OCI-LY7 (cell line): Measurements from ENCODE around the gene UQCC3. TPM values are rescaled to one million over a fixed set of nuclear protein-coding genes. Genes with fewer than 3 reads are reported as not detected.

Experiments used
- BruUV-seq: library from RNA; stranded (reverse); fragments of 400-500 nt; replicated peaks from 2 replicates; lab custom pipeline; 2021; lab: Mats Ljungman, UMichigan
- CTCF ChIA-PET: fragments of 300-600 bp; sonication (Branson Sonifier 250); formaldehyde crosslinking; loops from one replicate; lab custom pipeline; 2022; ENCODE audit warnings: antibody characterized with exemption; ENCODE audit not compliant: unreplicated experiment; lab: Charles Lee
- POLR2A ChIA-PET: fragments of 300-600 bp; sonication (Branson Sonifier 250); formaldehyde crosslinking; loops from one replicate; lab custom pipeline; 2022; ENCODE audit warnings: antibody characterized with exemption; lab: Charles Lee
- DNase-seq: peaks from one replicate; pipeline ENCODE4 v3.0.0-alpha.2; 2015; ENCODE audit warnings: low spot score
- H2AFZ ChIP-seq: fragments of 200-600 bp; sonication (generic), shearing (Covaris generic); 2 replicates; pipeline ENCODE4 v1.6.1; 2014; ENCODE audit warnings: mild to moderate bottlenecking, antibody characterized with exemption, low read length, moderate library complexity
- H3K27ac ChIP-seq: fragments of 200-600 bp; sonication (generic); 2 replicates; pipeline ENCODE4 v1.5.1; 2014; ENCODE audit warnings: mixed run types, low read depth, mild to moderate bottlenecking, moderate library complexity, low read length, inconsistent platforms; ENCODE audit not compliant: poor library complexity, severe bottlenecking
- H3K36me3 ChIP-seq: fragments of 200-600 bp; sonication (generic); 2 replicates; pipeline ENCODE4 v1.6.1; 2014; ENCODE audit warnings: mild to moderate bottlenecking, antibody characterized with exemption, low read length, moderate library complexity, mixed read lengths; ENCODE audit not compliant: insufficient read depth
- H3K4me1 ChIP-seq: fragments of 200-600 bp; sonication (generic); 2 replicates; pipeline ENCODE4 v1.5.1; 2014; ENCODE audit warnings: mild to moderate bottlenecking, low read length; ENCODE audit not compliant: insufficient read depth, poor library complexity, severe bottlenecking
- H3K4me2 ChIP-seq: fragments of 200-600 bp; sonication (generic); 2 replicates; pipeline ENCODE4 v1.6.1; 2014; ENCODE audit warnings: mild to moderate bottlenecking, low read length
- H3K4me3 ChIP-seq: fragments of 200-600 bp; sonication (generic); 2 replicates; pipeline ENCODE4 v1.5.1; 2014; ENCODE audit warnings: mild to moderate bottlenecking, low read depth, low read length; ENCODE audit not compliant: poor library complexity, severe bottlenecking
- H3K79me2 ChIP-seq: fragments of 200-600 bp; sonication (generic); 2 replicates; pipeline ENCODE4 v1.6.1; 2016; ENCODE audit warnings: low read depth, mild to moderate bottlenecking, low read length, moderate library complexity, mixed read lengths; ENCODE audit not compliant: insufficient read depth
- H3K9me2 ChIP-seq: fragments of 200-600 bp; sonication (generic); 2 replicates; pipeline ENCODE4 v1.6.1; 2016; ENCODE audit warnings: mild to moderate bottlenecking, low read length, mixed read lengths; ENCODE audit not compliant: insufficient read depth
- H3K9me3 ChIP-seq: fragments of 200-600 bp; sonication (generic); 2 replicates; pipeline ENCODE4 v1.6.1; 2014; ENCODE audit warnings: mild to moderate bottlenecking, mixed run types, low read length, mixed read lengths
- H4K20me1 ChIP-seq: fragments of 200-600 bp; sonication (generic); 2 replicates; pipeline ENCODE4 v1.6.1; 2014; ENCODE audit warnings: mild to moderate bottlenecking, antibody characterized with exemption, low read length, moderate library complexity, mixed read lengths; ENCODE audit not compliant: insufficient read depth
- EZH2phosphoT487 ChIP-seq: fragments of 200-600 bp; sonication (generic); IDR thresholded peaks from 2 replicates; pipeline ENCODE4 v1.6.1; 2018; ENCODE audit warnings: low read depth, borderline replicate concordance, mild to moderate bottlenecking, mixed run types, antibody characterized with exemption, low read length, moderate library complexity, mixed read lengths
- intact Hi-C: fragments of 100-400 bp; cut with micrococcal nuclease; formaldehyde crosslinking; loops from one replicate; pipeline ENCODE4 v1.10.0; 2022; ENCODE audit not compliant: unreplicated experiment
- total RNA-seq, 2 experiments: library from RNA; depleted of rRNA in 1 of 2; stranded (reverse); fragments of >200 nt in 1 of 2; shearing (Covaris generic) in 1 of 2; gene quantifications; 2 replicates each; pipeline ENCODE4 v1.2.3, GENCODE V29; 2014 to 2022
- TF ChIP-seq, protein P1 (sequence below): fragments of 200-600 bp; sonication (generic); conservative IDR thresholded peaks from 2 replicates; pipeline ENCODE4 v1.5.1; 2014; ENCODE audit warnings: mild to moderate bottlenecking, antibody characterized with exemption, low read length, moderate library complexity, mixed read lengths

The UQCC3 gene
- total RNA-seq, 2 experiments from 2014 or later, result 15.5 to 40.0 TPM

DNA sequence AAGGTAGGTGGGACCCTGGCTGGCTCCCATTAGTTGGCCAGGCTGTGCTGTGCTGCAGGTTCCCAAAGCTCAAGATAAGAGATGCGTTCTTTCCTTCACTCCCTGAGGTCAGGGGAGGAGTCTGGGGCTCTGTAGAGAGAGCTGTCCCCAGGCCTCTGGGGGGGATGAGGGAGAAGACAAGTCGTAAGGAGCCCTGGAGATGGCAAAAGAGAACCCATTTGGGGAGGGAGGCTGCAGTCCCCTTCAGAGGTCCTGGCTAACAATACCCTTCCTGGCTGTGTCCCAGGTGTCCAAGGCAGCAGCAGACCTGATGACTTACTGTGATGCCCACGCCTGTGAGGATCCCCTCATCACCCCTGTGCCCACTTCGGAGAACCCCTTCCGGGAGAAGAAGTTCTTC lies 36.9 kb downstream of the UQCC3 start:
- POLR2A ChIA-PET, result interaction anchor here (0.5 to 1.6 kb wide), 5 partner anchors 11 to 65 kb away, joined by 3 to 6 read pairs (median 4); partner anchors contain the start of genes C11orf98, CSKMT, HNRNPUL2 and TTC9C
- no TSS peak for BruUV-seq
- CTCF ChIA-PET, result no interaction called here
- Histone ChIP-seq H3K9me3 (no peaks in the 10 kb centered on the region), H3K9me2 (no peaks in the 10 kb centered on the region), H3K79me2 (no peaks in the 10 kb centered on the region), H3K4me3 (peak overlapping the region; percentile 65), H3K4me1 (peaks cover 52% of the 10 kb centered on the region), H3K27ac (peak overlapping the region; percentile 73), H3K4me2 (peak overlapping the region; percentile 83), H4K20me1 (no peaks in the 10 kb centered on the region), H3K36me3 (peaks cover 93% of the 10 kb centered on the region), H2AFZ (no peak overlapping the region)
- intact Hi-C loops, result no loop called here
- TF ChIP-seq, protein P1, sequence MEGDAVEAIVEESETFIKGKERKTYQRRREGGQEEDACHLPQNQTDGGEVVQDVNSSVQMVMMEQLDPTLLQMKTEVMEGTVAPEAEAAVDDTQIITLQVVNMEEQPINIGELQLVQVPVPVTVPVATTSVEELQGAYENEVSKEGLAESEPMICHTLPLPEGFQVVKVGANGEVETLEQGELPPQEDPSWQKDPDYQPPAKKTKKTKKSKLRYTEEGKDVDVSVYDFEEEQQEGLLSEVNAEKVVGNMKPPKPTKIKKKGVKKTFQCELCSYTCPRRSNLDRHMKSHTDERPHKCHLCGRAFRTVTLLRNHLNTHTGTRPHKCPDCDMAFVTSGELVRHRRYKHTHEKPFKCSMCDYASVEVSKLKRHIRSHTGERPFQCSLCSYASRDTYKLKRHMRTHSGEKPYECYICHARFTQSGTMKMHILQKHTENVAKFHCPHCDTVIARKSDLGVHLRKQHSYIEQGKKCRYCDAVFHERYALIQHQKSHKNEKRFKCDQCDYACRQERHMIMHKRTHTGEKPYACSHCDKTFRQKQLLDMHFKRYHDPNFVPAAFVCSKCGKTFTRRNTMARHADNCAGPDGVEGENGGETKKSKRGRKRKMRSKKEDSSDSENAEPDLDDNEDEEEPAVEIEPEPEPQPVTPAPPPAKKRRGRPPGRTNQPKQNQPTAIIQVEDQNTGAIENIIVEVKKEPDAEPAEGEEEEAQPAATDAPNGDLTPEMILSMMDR, result no peak
- no peak for TF ChIP-seq EZH2phosphoT487
- no peak for DNase-seq

DNA sequence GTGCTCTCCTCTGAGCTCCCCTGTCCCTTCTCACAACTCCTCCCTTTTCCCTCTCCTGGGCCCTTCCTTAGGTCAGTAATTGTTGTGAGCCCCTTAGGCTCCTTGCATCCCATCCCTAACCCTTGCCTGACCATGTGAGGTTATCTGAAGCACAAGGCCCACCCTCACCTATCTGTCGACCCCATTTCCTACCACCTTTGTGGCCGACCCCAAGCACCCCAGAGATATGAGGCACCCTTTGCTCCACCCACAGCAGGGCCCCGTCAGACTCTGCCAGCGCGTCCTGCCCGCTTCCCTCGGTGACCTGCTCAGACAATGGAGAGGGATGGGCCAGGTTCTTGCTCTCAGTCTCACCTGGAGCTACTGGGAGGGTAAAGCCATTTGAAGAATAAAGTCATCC lies 37.3 kb downstream of the UQCC3 start:
- ChIA-PET POLR2A (interaction anchor here (0.6 to 1.6 kb wide), 6 partner anchors 19 to 66 kb away, joined by 3 to 6 read pairs (median 4); partner anchors contain the start of genes C11orf98, CSKMT, HNRNPUL2 and TTC9C), CTCF (no interaction called here)
- Histone ChIP-seq H3K9me2 (no peaks in the 10 kb centered on the region), H3K4me3 (peak overlapping the region; percentile 65), H3K79me2 (no peaks in the 10 kb centered on the region), H3K9me3 (no peaks in the 10 kb centered on the region), H2AFZ (peak overlapping the region; percentile 44; the same call in 1 of the 2 replicates), H4K20me1 (no peaks in the 10 kb centered on the region), H3K4me1 (peaks cover 56% of the 10 kb centered on the region), H3K36me3 (peaks cover 93% of the 10 kb centered on the region), H3K27ac (peak overlapping the region; percentile 73), H3K4me2 (peak overlapping the region; percentile 83)
- TF ChIP-seq, protein P1, result no peak
- TF ChIP-seq EZH2phosphoT487, result no peak
- DNase-seq, result no peak
- BruUV-seq, result no TSS peak
- intact Hi-C loops, result no loop called here
